ENCODE results near the gene CORO1C. TPM values are rescaled to one million over a fixed set of nuclear protein-coding genes. Genes with fewer than 3 reads are reported as not detected.

Gene CORO1C
- total RNA-seq, 6 donors from 2014 or later: 154 to 297 (median 223) TPM

DNA sequence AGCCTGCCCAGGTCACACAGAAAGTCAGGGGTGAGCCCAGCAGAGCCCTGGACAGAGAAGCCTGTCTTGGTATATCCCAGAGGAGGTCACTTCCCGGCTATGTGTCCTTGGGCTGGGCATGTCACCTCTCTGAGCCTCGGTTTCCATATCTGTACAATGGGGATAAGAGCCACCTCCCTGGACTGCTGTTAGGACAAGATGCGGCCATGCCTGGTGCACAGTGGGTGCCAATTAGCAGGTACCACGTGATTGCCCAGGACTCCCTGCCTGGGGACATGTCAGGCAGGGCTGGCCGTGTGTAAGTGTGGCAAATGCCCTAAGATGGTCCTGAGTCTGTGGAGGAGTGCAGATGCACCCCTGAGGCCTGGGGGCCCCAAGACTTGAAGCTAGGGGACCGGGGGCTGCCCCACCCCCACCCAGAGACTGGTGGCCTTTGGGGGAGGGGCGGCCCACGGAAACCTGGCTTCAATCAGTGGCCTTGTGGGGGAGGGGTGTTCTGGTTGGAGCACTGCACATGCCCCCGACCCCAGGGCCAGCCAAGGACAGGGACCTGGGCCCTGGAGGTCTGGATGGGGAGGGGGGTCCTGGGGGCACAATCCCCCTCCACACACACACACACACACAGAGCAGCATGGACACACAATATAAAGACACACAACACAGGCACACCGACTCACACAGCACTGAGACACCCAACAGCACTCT is 134.3 kb downstream of the CORO1C start:
- no peak for TF ChIP-seq POLR2A (IDR thresholded peaks at IDR 0.05)
- no peak for TF ChIP-seq EP300 (IDR thresholded peaks at IDR 0.05)
- no peak for TF ChIP-seq POLR2AphosphoS5 (IDR thresholded peaks at IDR 0.05)
- TF ChIP-seq, protein P1, sequence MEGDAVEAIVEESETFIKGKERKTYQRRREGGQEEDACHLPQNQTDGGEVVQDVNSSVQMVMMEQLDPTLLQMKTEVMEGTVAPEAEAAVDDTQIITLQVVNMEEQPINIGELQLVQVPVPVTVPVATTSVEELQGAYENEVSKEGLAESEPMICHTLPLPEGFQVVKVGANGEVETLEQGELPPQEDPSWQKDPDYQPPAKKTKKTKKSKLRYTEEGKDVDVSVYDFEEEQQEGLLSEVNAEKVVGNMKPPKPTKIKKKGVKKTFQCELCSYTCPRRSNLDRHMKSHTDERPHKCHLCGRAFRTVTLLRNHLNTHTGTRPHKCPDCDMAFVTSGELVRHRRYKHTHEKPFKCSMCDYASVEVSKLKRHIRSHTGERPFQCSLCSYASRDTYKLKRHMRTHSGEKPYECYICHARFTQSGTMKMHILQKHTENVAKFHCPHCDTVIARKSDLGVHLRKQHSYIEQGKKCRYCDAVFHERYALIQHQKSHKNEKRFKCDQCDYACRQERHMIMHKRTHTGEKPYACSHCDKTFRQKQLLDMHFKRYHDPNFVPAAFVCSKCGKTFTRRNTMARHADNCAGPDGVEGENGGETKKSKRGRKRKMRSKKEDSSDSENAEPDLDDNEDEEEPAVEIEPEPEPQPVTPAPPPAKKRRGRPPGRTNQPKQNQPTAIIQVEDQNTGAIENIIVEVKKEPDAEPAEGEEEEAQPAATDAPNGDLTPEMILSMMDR (IDR thresholded peaks at IDR 0.05): no peak
- DNase-seq: no peak
- WGBS, 2 donors: 68% methylated on average over 8 of the region's 10 CpGs; no CpG with 5 or more reads in 1 of the 2 donors
- no peak for ATAC-seq (ENCODE audit: low FRiP score in 2 of 2)
- H3K27me3 ChIP-seq: no peaks in the 10 kb centered on the region
- no peaks in the 10 kb centered on the region for H3K36me3 ChIP-seq
- H3K4me3 ChIP-seq: peak overlapping the region; percentile 3 to 43 (median 34)
- H3K4me1 ChIP-seq: no peaks in the 10 kb centered on the region
- peak overlapping the region in 3 of 4 donors; percentile 3 to 60 (median 27) for H3K27ac ChIP-seq
- no peaks in the 10 kb centered on the region for H3K9me3 ChIP-seq

DNA sequence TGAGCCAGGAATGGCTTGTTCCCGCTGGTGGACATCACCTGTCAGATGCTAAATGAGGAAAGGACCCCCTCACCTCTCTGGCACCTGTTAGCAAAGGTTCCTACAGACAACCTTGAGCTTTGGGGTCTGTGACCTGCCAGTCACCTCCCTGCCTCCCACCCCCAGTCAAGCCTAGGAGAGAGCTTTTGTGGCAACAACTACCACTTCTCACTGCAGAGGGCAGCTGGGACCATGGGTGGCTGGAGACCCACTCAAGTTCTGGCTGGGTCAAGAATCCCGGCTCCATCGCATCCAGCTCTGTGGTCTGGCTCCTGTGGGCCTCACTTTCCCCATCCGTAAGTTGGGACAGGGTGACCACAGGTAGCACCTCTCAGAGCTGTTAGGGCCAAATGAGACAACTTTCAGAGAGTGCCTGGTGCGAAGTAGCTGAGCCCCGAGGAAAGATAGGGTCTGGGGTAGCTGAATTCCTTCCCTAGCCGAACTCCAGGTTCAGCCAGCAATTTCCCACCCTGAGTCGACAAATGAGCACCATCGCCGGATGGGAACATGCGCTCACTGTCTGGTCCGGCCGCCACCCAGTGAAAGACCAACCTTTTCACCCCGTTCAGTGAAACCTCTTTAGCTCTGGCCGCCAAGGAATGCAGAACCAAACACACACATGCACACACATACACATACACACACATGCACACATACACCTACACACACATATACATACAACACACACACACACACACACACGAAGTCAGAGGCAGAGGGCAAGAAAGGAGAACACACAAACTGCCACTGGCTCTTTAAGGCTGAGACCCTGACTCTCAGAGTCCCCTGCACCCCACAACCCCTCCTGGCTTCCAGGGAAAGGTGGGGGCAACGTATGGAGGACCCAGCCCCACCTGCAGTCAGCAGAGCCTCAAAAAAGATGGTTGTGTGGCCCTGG is 135.3 kb downstream of the CORO1C start:
- H3K4me1 ChIP-seq: no peaks in the 10 kb centered on the region
- 70 to 81% methylated on average over 15 to 17 of the region's 17 CpGs for WGBS, 2 donors
- TF ChIP-seq EP300 (IDR thresholded peaks at IDR 0.05) (no peak), POLR2AphosphoS5 (IDR thresholded peaks at IDR 0.05) (no peak), POLR2A (IDR thresholded peaks at IDR 0.05) (no peak)
- TF ChIP-seq, protein P1 (IDR thresholded peaks at IDR 0.05): no peak
- H3K27ac ChIP-seq: peak overlapping the region in 3 of 4 donors; percentile 3 to 36 (median 27)
- no peaks in the 10 kb centered on the region for H3K27me3 ChIP-seq
- H3K36me3 ChIP-seq: no peaks in the 10 kb centered on the region
- H3K9me3 ChIP-seq: no peaks in the 10 kb centered on the region
- no peak for DNase-seq
- H3K4me3 ChIP-seq: peak overlapping the region in 3 of 4 donors; percentile 29 to 43 (median 40)
- no peak for ATAC-seq (ENCODE audit: low FRiP score in 2 of 2)

Small RNA genes lying within 50 kb of the gene (small RNA-seq; reads per million reads assigned to genes)
- gene AC087893.2: 0 reads per million in 4 donors
- 0 reads per million in 4 donors for gene RF00019
- 0 reads per million in 4 donors for gene RF00561
- 0 reads per million in 4 donors for gene RNU7-169P

Other genes with a start within 250 kb of the CORO1C start
- 10 to 100 TPM in 4 of 6 donors, 1 to 10 TPM in 2; 6.5 to 15.3 (median 12.2) TPM for gene FICD, start 216.2 kb downstream of the CORO1C start, total RNA-seq
- gene SART3, start 170.3 kb downstream of the CORO1C start, total RNA-seq: 100 to 1,000 TPM in 1 of 6 donors, 10 to 100 TPM in 5; 36.9 to 235 (median 63.9) TPM
- 100 to 1,000 TPM; 130 to 192 (median 152) TPM for gene ISCU, start 168.9 kb downstream of the CORO1C start, total RNA-seq
- 10 to 100 TPM in 5 of 6 donors, 1 to 10 TPM in 1; 1.5 to 50.7 (median 20.5) TPM for gene TMEM119, start 133.4 kb downstream of the CORO1C start, total RNA-seq
- gene SELPLG, start 97.6 kb downstream of the CORO1C start, total RNA-seq: 10 to 100 TPM; 25.2 to 71.4 (median 42.5) TPM
- gene SSH1, start 126.1 kb upstream of the CORO1C start, total RNA-seq: 10 to 100 TPM; 23.9 to 66.0 (median 43.8) TPM
- not detected for gene DAO, start 148.6 kb upstream of the CORO1C start, total RNA-seq